ENCODE measurements around the gene SPINT4. TPM values are rescaled to one million over a fixed set of nuclear protein-coding genes. Genes with fewer than 3 reads are reported as not detected.

SPINT4 gene
- total RNA-seq, 1 donor: not detected

Other genes starting within 250 kb of the SPINT4 start
- not detected for gene SPINT3, start 206.7 kb upstream of the SPINT4 start, total RNA-seq
- not detected for gene WFDC6, start 182.9 kb upstream of the SPINT4 start, total RNA-seq
- gene EPPIN, start 174.9 kb upstream of the SPINT4 start, total RNA-seq: not detected
- gene WFDC8, start 143.1 kb upstream of the SPINT4 start, total RNA-seq: not detected
- gene WFDC10A, start 92.6 kb upstream of the SPINT4 start, total RNA-seq: not detected
- not detected for gene WFDC9, start 91.1 kb upstream of the SPINT4 start, total RNA-seq
- gene WFDC11, start 52.1 kb upstream of the SPINT4 start, total RNA-seq: not detected
- gene WFDC13, start 20.3 kb upstream of the SPINT4 start, total RNA-seq: not detected
- gene WFDC10B, start 17.3 kb upstream of the SPINT4 start, total RNA-seq: not detected
- not detected for gene WFDC3, start 69.5 kb downstream of the SPINT4 start, total RNA-seq
- gene DNTTIP1, start 69.6 kb downstream of the SPINT4 start, total RNA-seq: 4.4 TPM
- gene UBE2C, start 90.3 kb downstream of the SPINT4 start, total RNA-seq: 1.6 TPM
- 0.73 TPM for gene TNNC2, start 105.0 kb downstream of the SPINT4 start, total RNA-seq
- gene SNX21, start 111.5 kb downstream of the SPINT4 start, total RNA-seq: 5.7 TPM
- 13.9 TPM for gene ACOT8, start 135.0 kb downstream of the SPINT4 start, total RNA-seq
- 0.63 TPM for gene ZSWIM3, start 135.3 kb downstream of the SPINT4 start, total RNA-seq
- 10.1 TPM for gene ZSWIM1, start 158.9 kb downstream of the SPINT4 start, total RNA-seq
- 0.52 TPM for gene SPATA25, start 165.3 kb downstream of the SPINT4 start, total RNA-seq
- gene NEURL2, start 168.9 kb downstream of the SPINT4 start, total RNA-seq: 1.9 TPM
- gene CTSA, start 169.0 kb downstream of the SPINT4 start, total RNA-seq: 111 TPM
- gene PLTP, start 189.8 kb downstream of the SPINT4 start, total RNA-seq: 1.4 TPM
- 48.0 TPM for gene PCIF1, start 212.3 kb downstream of the SPINT4 start, total RNA-seq
- 49.4 TPM for gene ZNF335, start 249.9 kb downstream of the SPINT4 start, total RNA-seq